Pons (tissue), 1 donor: ENCODE results near the gene DARS1.

Source experiments
- DNase-seq: peaks from one replicate; pipeline ENCODE4 v3.0.0-alpha.2; 2016; ENCODE audit warnings: low spot score

DARS1 gene

DNA sequence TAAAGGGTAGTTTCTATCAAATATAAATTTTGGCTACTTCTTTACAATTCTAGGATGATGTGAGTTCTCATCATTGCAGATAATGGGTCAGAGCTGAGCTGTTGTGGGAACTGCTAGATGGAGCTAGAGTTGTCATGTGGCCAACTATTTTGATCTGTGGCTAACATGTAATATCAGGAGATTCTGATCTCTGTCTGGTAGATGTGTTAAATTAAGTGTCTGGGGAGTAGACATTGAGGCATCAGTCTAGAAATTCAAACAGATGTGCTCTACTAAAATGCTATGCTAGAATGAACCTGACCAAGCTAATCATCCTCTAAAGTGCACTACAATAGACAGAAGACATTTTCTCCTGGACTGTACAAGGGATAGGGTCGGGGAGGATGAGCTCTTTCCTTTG, 30.3 kb upstream of the DARS1 start:
- DNase-seq = no peak

DNA sequence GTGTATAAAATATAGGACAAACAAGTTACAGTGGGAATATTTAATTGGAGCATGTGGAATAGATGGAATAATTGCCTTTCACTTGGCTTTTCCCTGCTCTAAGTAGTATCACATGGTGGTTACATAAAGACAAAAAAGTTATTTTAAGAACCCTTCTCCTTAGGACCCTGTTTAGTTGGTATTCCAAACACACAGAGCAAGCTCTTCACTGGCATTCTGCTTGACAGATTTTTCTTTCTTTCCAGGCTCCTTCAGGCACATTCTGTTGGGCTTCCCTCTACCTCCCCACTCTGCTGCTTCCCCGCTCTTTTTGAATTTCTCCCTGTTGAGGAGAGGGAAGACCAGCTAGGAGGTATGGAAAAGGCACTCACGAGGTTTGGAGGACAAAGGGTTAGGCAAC, 29.0 kb upstream of the DARS1 start:
- DNase-seq = peak; percentile 35

GRCh38 chr2:136013955-136014354, 28.5 kb upstream of the DARS1 start:
- peak; percentile 37 for DNase-seq

- no peak for DNase-seq
Observed at GRCh38 chr2:136013136-136013685, 27.8 kb upstream of the DARS1 start.

- no peak for DNase-seq
Observed at GRCh38 chr2:136012315-136012714, 26.9 kb upstream of the DARS1 start.

DNA sequence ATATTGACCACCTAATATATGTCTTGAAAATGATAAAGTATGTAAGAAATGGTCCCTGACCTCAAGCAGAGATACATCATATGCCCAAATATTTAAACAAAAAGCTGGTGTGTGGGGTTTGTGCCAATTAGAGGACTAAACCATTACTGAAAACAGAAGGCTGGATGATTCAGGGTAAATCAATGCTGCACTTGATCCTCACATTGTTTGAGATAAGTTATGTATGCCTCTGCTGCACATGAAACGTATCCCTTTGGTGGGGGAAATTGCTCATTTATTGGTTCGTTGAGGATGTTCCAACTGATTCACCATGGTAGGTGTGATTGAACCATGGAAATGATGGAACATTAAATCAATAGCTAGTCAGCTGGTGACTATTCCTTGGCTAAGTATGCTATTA, 24.7 kb upstream of the DARS1 start:
- no peak for DNase-seq

DNA sequence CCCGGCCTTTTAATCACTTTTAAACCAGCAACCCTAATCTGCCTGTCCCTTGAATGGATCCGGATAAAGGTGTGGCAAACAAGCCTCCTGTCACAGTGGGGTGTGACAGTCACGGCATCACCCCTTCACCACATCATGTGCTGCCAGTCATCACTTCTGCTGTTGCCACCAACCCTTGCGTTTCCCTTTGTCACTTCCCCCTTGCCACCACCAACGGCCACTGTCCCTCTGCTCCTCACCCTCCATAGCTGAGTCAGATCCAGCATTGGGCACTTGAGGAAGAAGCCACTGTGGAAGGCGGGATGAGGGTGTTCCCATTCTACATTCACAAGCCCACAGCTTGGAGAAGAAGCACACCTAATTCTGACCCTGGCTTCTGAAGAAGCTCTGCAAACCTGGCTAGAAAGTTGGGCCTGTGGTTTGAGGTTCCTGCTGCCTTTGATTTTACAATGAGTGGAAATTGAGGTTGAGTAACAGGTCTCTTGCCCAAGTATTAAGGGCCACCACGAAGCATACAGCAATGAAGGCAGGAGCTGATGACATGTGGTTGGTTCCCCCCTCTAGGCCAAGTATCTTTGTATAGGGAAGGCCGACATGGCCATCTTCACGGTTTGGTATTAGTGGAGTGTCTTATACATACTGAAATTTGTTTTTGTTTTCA, 22.9 kb upstream of the DARS1 start:
- DNase-seq = no peak

DNA sequence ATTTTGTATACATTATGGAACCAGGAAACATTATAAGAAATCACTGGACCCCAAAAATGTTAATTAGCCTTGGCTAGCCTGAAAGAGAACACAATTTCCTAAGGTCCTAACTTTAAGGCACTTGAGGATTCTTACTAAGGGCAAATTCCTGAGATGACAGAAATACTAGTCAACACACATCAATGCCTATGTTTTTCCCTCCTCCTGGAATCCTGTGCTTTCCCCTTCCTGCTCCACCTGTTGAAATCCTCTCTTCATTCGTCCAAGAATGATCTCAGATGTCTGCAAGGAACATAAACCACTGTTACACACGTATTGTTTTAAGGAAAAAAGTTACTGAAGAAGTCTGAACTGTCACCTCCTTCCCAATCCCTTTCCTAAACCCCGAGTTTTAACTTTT, 21.2 kb upstream of the DARS1 start:
- no peak for DNase-seq

DNA sequence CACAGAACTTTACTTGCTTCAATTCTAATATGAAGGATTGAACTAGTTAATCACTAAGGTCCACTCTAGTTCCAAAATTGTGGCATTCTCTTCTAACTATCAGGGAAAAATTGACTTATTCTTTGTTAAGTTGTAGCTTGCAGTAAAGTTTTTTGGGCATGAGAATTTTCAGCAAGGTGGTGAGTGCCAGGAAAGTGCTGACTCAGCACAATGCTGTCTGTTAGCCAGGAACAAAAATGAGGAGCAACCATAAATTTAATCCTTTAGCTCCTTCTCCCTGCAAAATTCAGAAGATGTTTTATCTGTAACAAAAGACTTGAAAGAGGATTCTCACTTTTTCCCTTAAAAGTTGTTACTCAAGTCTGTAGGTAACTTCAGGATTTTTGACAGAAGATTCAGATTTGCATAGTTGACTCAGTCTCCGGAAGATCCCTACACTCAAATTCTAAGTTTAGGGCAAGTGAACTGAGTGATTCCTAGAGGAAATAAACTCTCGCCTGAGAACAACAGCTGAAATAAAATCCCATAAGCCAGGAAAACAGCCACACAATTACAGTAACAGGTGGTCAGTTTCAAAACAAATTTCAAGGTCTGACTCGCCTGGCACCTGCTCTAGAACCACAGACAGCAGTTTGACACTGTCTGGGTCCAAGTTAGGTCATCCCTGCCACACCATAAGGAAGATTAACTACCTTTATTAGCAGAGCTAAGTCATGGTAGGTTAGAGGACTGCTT, 20.2 kb upstream of the DARS1 start:
- DNase-seq = no peak

- DNase-seq = no peak
Observed at GRCh38 chr2:136004965-136005364, 19.5 kb upstream of the DARS1 start.

- no peak for DNase-seq
Observed at GRCh38 chr2:136001131-136001530, 15.7 kb upstream of the DARS1 start.

GRCh38 chr2:136000502-136000901, 15.1 kb upstream of the DARS1 start:
- DNase-seq = peak; percentile 53

DNA sequence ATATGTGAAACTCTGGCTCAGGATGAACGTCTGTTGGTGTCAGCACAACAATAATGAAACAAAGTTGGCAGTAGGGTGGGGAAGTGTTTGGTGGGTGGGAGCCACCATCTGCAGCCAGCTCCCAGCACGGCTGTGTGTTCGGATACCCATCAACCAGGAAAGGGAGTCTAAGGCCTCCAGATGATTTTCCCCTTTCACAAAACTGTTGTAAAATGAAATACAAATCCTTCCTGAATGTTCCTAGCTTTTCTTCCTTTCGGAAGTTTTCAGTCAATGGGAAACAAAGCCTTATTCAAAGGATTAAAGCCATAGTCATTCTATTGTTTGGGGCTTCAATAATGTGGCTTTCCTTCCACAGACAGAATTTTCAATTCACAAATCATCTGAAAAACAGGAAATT, 14.5 kb upstream of the DARS1 start:
- DNase-seq = peak; percentile 85

DNA sequence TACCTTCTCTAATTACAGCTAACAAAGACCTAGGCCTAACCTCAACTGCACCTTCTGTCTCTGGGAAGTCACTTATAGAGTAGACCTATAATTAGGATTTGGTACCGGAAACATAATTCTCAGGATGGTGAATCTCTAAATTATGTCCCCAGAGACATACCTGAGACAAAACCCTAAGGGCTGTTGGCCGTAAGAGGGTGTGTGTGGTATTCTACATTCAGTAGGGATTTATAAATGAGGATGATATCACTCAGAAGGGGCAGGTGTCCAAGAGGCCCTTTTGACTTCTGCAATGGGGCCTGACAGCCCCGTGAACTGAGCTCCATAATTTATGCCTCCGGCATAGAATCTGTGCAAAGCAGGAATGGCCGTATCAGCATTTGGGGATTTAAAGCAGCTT, 13.5 kb upstream of the DARS1 start:
- no peak for DNase-seq

DNA sequence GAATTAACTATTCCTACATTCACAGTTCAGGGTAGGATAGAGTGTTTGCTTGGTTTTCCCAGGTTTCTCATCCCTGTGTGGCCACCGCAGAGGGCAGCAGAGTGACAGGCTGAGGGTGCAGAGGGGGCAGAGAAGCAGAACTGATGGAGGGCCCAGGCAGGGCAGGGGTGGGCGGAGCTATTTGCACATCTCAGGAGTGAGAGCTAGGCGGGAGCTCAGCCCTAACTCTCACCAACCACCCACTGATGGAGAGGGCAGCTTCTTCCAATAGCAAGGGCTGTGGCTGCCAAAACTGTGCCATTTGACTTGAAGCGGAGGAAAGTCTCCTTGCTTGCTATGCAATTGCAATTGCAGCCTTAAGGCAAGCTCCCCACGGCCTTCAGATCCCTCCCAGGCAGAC, 12.0 kb upstream of the DARS1 start:
- peak; percentile 46 for DNase-seq

- DNase-seq = no peak
Observed at GRCh38 chr2:135996304-135996703, 10.9 kb upstream of the DARS1 start.

DNA sequence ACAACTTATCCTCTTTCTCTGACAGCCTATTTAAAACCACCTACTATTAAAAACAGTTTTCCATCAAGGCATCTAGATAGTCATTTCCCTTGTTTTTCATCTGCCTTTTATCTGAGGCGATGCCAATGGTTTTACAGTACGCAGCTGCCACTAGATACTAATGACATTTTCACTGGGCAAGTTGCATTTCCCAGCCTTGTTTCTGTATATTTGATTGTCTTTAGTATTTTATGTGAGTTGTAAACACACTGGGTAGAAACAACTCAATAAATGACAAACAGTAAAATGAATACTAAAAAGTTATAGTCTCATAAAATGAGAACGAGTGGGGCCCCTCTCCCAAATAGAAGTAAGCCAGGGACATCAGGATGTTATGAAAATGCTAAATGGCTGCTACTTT, 8.9 kb upstream of the DARS1 start:
- DNase-seq = no peak

DNA sequence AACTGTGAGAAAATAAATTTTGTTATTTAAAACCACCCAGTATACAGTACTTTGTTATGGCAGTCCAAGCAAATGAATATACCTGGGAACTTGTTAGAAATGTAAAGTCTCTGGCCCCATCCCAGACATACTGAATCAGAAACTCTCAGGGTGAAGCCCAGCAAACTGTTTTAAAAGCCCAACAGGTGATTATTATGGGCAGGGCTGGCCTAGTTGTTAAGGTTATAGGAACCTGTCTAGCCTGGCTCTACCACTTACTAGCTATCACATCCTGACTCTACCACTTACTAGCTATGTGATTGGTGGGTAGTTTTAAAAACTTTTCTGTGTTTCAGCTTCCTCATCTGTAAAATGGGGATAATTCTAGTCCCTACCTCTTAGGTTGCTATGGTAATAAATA, 8.0 kb upstream of the DARS1 start:
- DNase-seq = no peak

- DNase-seq = no peak
Observed at GRCh38 chr2:135991861-135992260, 6.4 kb upstream of the DARS1 start.

- DNase-seq = no peak
Observed at GRCh38 chr2:135987441-135987840, 2.0 kb upstream of the DARS1 start.

DNA sequence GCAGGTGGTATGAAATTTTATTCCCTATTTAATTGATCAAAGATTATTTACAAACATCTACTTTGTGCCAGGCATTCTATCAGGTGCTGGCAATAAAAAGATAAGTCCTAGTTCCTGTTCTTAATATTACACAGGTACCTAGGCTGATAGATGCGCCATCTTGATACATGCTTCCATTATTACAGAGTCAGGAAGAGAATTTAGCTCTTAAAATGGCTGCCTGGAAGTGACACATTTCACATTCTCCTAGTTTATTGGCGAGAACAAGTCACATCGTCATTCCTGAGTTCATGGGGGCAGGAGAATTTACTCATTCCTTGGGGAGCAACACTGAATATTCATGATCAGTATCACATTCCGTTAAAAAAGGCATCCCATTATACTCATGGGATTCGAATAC, 1.1 kb upstream of the DARS1 start:
- DNase-seq = no peak

- DNase-seq = peak; percentile 64
Observed at GRCh38 chr2:135985826-135986393, 484 bp upstream of the DARS1 start.
